SK-N-SH treated with all-trans-retinoic acid at 6 μM for 48 hours (cell line): ENCODE data around the gene PHF11.

Source experiments
- ATAC-seq: fragments of 200-7000 bp; cut with Tn5 transposase; 3 replicates; pipeline ENCODE4 v1.9.1; 2020; ENCODE audit warnings: mild to moderate bottlenecking, moderate library complexity
- ARNTL ChIP-seq: fragments of 450-650 bp; formaldehyde crosslinking; IDR thresholded peaks from 2 replicates; pipeline ENCODE4 v1.5.0; 2020; ENCODE audit warnings: low read depth, mild to moderate bottlenecking, moderate library complexity, borderline replicate concordance
- BACH2 ChIP-seq: fragments of 250-450 bp; sonication (Bioruptor Pico); IDR thresholded peaks from 2 replicates; pipeline ENCODE4 v1.9.0; 2021; ENCODE audit warnings: mild to moderate bottlenecking, borderline replicate concordance
- CREB5 ChIP-seq: fragments of 250-450 bp; sonication (Bioruptor Pico); IDR thresholded peaks from 2 replicates; pipeline ENCODE4 v1.5.1; 2020; ENCODE audit warnings: low read depth, mild to moderate bottlenecking, moderate library complexity
- CSDC2 ChIP-seq: fragments of 250-450 bp; sonication (Bioruptor Pico); IDR thresholded peaks from 2 replicates; pipeline ENCODE4 v1.5.0; 2020; ENCODE audit warnings: mild to moderate bottlenecking, moderate library complexity
- ESRRG ChIP-seq: fragments of 250-450 bp; sonication (Bioruptor Pico); IDR thresholded peaks from 2 replicates; pipeline ENCODE4 v1.6.1; 2021; ENCODE audit warnings: mild to moderate bottlenecking
- GLIS3 ChIP-seq: fragments of 250-450 bp; sonication (Bioruptor Pico); IDR thresholded peaks from 2 replicates; pipeline ENCODE4 v1.5.0; 2020; ENCODE audit warnings: mild to moderate bottlenecking, moderate library complexity
- ISL1 ChIP-seq: fragments of 250-450 bp; sonication (Bioruptor Pico); IDR thresholded peaks from 2 replicates; pipeline ENCODE4 v2.1.2; 2022; ENCODE audit warnings: mild to moderate bottlenecking, moderate library complexity
- OSR1 ChIP-seq: fragments of 250-450 bp; sonication (Bioruptor Pico); IDR thresholded peaks from 2 replicates; pipeline ENCODE4 v1.8.0; 2022; ENCODE audit warnings: moderate library complexity, mild to moderate bottlenecking, inconsistent platforms
- PPARA ChIP-seq: fragments of 250-450 bp; sonication (Bioruptor Pico); IDR thresholded peaks from 2 replicates; pipeline ENCODE4 v1.5.0; 2020; ENCODE audit warnings: mild to moderate bottlenecking, borderline replicate concordance
- RARB ChIP-seq: fragments of 250-450 bp; sonication (Bioruptor Pico); IDR thresholded peaks from 2 replicates; pipeline ENCODE4 v1.8.0; 2021; ENCODE audit warnings: mild to moderate bottlenecking, moderate library complexity
- SNAI2 ChIP-seq: fragments of 250-450 bp; sonication (Bioruptor Pico); IDR thresholded peaks from 2 replicates; pipeline ENCODE4 v1.5.0; 2020; ENCODE audit warnings: mild to moderate bottlenecking, moderate library complexity
- TCF4 ChIP-seq: fragments of 250-450 bp; sonication (Bioruptor Pico); IDR thresholded peaks from 2 replicates; pipeline ENCODE4 v1.8.0; 2021; ENCODE audit warnings: mild to moderate bottlenecking, moderate library complexity, borderline replicate concordance
- TOX ChIP-seq: fragments of 250-450 bp; sonication (Bioruptor Pico); IDR thresholded peaks from 2 replicates; pipeline ENCODE4 v1.8.0; 2021; ENCODE audit warnings: mild to moderate bottlenecking, moderate library complexity, borderline replicate concordance
- ZC3H10 ChIP-seq: fragments of 250-450 bp; sonication (Bioruptor Pico); IDR thresholded peaks from 2 replicates; pipeline ENCODE4 v1.5.1; 2021; ENCODE audit warnings: mild to moderate bottlenecking, moderate library complexity
- ZFP3 ChIP-seq: fragments of 250-450 bp; sonication (Bioruptor Pico); IDR thresholded peaks from 2 replicates; pipeline ENCODE4 v1.5.0; 2020; ENCODE audit warnings: mild to moderate bottlenecking, moderate library complexity
- ZNF565 ChIP-seq: fragments of 450-650 bp; formaldehyde crosslinking; conservative IDR thresholded peaks from 2 replicates; pipeline ENCODE4 v1.5.0; 2020; ENCODE audit warnings: low read depth, mild to moderate bottlenecking, moderate library complexity
- ZNF70 ChIP-seq: fragments of 450-650 bp; formaldehyde crosslinking; IDR thresholded peaks from 2 replicates; pipeline ENCODE4 v1.5.0; 2020; ENCODE audit warnings: mild to moderate bottlenecking, moderate library complexity
- ZNF8 ChIP-seq: fragments of 450-650 bp; formaldehyde crosslinking; IDR thresholded peaks from 2 replicates; pipeline ENCODE4 v1.5.0; 2020; ENCODE audit warnings: mild to moderate bottlenecking, moderate library complexity
- TF ChIP-seq, protein P1 (sequence below): fragments of 250-450 bp; sonication (Bioruptor Pico); IDR thresholded peaks from 2 replicates; pipeline ENCODE4 v1.5.1; 2021; ENCODE audit warnings: mild to moderate bottlenecking, moderate library complexity
- TF ChIP-seq, protein P2 (sequence below): fragments of 250-450 bp; sonication (Bioruptor Pico); IDR thresholded peaks from 2 replicates; pipeline ENCODE4 v1.8.0; 2020; ENCODE audit warnings: mild to moderate bottlenecking, moderate library complexity, borderline replicate concordance
- TF ChIP-seq, protein P3 (sequence below): fragments of 250-450 bp; sonication (Bioruptor Pico); IDR thresholded peaks from 2 replicates; pipeline ENCODE4 v1.8.0; 2021; ENCODE audit warnings: low read depth, mild to moderate bottlenecking, moderate library complexity, borderline replicate concordance
- TF ChIP-seq, protein P4 (sequence below): fragments of 250-450 bp; sonication (Bioruptor Pico); IDR thresholded peaks from 2 replicates; pipeline ENCODE4 v1.5.0; 2020; ENCODE audit warnings: mild to moderate bottlenecking, moderate library complexity

Gene PHF11

GRCh38 chr13:49546561-49546960, 50.8 kb downstream of the PHF11 start:
- TF ChIP-seq ISL1 = no peak
- no peak for TF ChIP-seq TOX
- no peak for TF ChIP-seq BACH2 (CRISPR knock-in tag)
- no peak for ATAC-seq

DNA sequence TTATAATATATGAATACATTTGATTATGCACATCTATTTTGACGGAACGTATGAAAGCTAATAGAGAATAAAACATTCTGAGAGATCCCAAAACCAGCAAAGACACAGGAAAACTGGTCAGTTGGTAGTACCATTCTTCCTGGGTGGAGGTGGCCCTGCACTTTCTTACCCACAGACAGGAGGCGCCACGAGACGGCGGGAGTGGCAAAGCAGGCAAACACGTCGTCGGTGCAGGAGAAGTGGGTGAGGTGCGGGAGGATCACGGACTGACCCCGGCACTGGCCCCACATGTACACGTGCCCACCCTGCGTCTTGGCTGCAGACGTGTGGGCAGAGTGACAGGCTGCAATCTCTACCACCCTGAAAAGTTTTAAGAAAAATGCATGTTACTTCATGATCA, 53.5 kb downstream of the PHF11 start:
- no peak for ATAC-seq
- TF ChIP-seq ZNF565 (no peak), BACH2 (CRISPR knock-in tag) (no peak), CSDC2 (CRISPR knock-in tag) (no peak), TOX (no peak), RARB (no peak), TCF4 (CRISPR knock-in tag) (no peak), ZNF70 (CRISPR knock-in tag) (no peak), CREB5 (CRISPR knock-in tag) (no peak), ZFP3 (CRISPR knock-in tag) (no peak), ZC3H10 (CRISPR knock-in tag) (no peak), PPARA (CRISPR knock-in tag) (no peak), ZNF8 (CRISPR knock-in tag) (no peak), ARNTL (no peak), ESRRG (CRISPR knock-in tag) (no peak), SNAI2 (CRISPR knock-in tag) (no peak)
- TF ChIP-seq, protein P1, sequence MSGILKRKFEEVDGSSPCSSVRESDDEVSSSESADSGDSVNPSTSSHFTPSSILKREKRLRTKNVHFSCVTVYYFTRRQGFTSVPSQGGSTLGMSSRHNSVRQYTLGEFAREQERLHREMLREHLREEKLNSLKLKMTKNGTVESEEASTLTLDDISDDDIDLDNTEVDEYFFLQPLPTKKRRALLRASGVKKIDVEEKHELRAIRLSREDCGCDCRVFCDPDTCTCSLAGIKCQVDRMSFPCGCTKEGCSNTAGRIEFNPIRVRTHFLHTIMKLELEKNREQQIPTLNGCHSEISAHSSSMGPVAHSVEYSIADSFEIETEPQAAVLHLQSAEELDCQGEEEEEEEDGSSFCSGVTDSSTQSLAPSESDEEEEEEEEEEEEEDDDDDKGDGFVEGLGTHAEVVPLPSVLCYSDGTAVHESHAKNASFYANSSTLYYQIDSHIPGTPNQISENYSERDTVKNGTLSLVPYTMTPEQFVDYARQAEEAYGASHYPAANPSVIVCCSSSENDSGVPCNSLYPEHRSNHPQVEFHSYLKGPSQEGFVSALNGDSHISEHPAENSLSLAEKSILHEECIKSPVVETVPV (CRISPR knock-in tag) = no peak
- TF ChIP-seq, protein P2, sequence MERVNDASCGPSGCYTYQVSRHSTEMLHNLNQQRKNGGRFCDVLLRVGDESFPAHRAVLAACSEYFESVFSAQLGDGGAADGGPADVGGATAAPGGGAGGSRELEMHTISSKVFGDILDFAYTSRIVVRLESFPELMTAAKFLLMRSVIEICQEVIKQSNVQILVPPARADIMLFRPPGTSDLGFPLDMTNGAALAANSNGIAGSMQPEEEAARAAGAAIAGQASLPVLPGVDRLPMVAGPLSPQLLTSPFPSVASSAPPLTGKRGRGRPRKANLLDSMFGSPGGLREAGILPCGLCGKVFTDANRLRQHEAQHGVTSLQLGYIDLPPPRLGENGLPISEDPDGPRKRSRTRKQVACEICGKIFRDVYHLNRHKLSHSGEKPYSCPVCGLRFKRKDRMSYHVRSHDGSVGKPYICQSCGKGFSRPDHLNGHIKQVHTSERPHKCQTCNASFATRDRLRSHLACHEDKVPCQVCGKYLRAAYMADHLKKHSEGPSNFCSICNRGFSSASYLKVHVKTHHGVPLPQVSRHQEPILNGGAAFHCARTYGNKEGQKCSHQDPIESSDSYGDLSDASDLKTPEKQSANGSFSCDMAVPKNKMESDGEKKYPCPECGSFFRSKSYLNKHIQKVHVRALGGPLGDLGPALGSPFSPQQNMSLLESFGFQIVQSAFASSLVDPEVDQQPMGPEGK (CRISPR knock-in tag) = no peak
- TF ChIP-seq, protein P3, sequence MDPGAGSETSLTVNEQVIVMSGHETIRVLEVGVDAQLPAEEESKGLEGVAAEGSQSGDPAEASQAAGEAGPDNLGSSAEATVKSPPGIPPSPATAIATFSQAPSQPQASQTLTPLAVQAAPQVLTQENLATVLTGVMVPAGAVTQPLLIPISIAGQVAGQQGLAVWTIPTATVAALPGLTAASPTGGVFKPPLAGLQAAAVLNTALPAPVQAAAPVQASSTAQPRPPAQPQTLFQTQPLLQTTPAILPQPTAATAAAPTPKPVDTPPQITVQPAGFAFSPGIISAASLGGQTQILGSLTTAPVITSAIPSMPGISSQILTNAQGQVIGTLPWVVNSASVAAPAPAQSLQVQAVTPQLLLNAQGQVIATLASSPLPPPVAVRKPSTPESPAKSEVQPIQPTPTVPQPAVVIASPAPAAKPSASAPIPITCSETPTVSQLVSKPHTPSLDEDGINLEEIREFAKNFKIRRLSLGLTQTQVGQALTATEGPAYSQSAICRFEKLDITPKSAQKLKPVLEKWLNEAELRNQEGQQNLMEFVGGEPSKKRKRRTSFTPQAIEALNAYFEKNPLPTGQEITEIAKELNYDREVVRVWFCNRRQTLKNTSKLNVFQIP (CRISPR knock-in tag) = no peak
- TF ChIP-seq, protein P4, sequence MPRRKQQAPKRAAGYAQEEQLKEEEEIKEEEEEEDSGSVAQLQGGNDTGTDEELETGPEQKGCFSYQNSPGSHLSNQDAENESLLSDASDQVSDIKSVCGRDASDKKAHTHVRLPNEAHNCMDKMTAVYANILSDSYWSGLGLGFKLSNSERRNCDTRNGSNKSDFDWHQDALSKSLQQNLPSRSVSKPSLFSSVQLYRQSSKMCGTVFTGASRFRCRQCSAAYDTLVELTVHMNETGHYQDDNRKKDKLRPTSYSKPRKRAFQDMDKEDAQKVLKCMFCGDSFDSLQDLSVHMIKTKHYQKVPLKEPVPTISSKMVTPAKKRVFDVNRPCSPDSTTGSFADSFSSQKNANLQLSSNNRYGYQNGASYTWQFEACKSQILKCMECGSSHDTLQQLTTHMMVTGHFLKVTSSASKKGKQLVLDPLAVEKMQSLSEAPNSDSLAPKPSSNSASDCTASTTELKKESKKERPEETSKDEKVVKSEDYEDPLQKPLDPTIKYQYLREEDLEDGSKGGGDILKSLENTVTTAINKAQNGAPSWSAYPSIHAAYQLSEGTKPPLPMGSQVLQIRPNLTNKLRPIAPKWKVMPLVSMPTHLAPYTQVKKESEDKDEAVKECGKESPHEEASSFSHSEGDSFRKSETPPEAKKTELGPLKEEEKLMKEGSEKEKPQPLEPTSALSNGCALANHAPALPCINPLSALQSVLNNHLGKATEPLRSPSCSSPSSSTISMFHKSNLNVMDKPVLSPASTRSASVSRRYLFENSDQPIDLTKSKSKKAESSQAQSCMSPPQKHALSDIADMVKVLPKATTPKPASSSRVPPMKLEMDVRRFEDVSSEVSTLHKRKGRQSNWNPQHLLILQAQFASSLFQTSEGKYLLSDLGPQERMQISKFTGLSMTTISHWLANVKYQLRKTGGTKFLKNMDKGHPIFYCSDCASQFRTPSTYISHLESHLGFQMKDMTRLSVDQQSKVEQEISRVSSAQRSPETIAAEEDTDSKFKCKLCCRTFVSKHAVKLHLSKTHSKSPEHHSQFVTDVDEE = no peak

DNA sequence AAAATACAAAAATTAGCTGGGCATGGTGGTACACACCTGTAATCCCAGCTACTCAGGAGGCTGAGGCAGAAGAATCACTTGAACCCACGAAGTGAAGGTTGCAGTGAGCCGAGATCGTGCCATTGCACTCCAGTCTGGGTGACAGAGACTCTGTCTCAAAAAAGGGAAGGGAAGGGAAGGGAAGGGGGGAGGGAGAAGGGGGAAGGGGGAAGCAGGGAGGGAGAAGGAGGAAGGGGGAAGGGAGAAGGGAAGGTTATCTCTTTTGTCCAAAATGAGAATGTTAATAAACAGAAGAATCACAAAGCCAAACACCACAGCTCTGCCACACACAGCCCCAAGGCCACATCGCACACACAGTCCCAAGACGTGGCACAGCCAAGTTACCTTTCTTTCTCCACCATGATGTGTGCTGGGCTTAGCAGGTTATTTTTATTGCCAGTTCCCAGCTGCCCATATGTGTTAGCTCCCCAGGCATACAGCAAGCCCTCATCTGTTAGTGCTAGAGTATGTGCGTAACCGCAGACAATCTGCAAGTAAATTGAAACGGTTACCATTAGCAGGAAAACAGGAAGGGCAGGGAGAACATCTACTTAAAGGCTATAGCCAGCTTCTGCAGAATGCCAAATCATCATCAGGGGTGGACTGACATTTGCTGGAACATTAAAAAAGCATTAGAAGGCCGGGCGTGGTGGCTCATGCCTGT, 55.3 kb downstream of the PHF11 start:
- TF ChIP-seq ZNF8 (CRISPR knock-in tag) = no peak
- ATAC-seq = no peak

GRCh38 chr13:49553888-49554287, 58.1 kb downstream of the PHF11 start:
- no peak for ATAC-seq
- TF ChIP-seq ESRRG (CRISPR knock-in tag) (no peak), OSR1 (CRISPR knock-in tag) (no peak), ZC3H10 (CRISPR knock-in tag) (no peak), GLIS3 (CRISPR knock-in tag) (no peak), ZNF8 (CRISPR knock-in tag) (no peak), ISL1 (no peak), BACH2 (CRISPR knock-in tag) (no peak), TCF4 (CRISPR knock-in tag) (no peak), ZFP3 (CRISPR knock-in tag) (no peak), PPARA (CRISPR knock-in tag) (no peak), CSDC2 (CRISPR knock-in tag) (no peak), RARB (no peak), ZNF565 (no peak), ZNF70 (CRISPR knock-in tag) (no peak), ARNTL (no peak), TOX (no peak)
- TF ChIP-seq, protein P2 (CRISPR knock-in tag) = no peak
- TF ChIP-seq, protein P3 (CRISPR knock-in tag) = no peak
